GM18951 (cell line): Measurements from ENCODE around the gene SUN5.
"Not testable (repeated sequence)": the region's sequence is repeated elsewhere in the genome, so short reads cannot be mapped to it uniquely, and the experiment has no call there.

Experiments used
- POLR2A ChIP-seq: IDR thresholded peaks from 4 replicates; pipeline ENCODE4 v1.6.1; 2011; ENCODE audit warnings: mild to moderate bottlenecking; ENCODE audit not compliant: insufficient read length, insufficient read depth; ENCODE audit errors: extremely low read depth
- in situ Hi-C: fragments of 300-500 bp; cut with MboI; formaldehyde crosslinking; loops from one replicate; pipeline ENCODE4 v1.12.0; 2022; ENCODE audit warnings: low sequenced_read_pairs, mixed read lengths, inconsistent platforms; ENCODE audit not compliant: unreplicated experiment

Gene SUN5

DNA sequence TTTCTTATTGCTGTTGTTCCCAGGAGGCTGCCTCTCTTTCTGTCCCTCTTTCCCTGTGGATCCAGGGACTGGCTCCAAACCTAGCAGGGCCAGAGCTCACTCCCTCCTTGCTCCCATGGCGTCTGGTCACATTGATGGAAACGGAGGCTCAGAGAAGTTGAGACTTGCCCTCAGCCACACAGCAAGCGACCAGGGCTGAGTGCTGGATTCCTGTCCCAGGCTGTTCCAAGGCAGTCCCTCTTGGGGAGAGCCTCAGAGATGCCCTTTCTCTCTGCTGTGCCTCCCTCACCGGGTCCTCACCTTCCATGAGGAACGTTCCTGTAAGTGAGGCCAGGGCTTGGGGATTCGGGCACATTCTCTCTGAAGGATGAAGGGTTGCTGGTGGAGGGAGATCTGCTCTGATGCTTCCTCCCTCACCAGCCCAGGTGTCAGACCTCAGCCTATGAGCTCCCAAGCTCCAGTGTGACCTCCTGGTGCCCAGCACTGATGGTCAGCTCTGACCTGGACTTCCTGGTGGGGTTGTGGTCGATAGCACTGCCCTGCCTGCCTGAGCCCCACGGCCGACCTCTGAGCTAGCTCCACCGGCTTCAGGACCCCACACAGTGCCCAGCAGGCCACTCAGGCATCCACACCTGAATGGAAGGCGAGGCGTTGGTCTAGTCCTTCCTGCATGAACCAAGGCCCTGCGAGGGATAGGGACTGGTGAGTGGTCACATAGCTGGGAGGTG, 26.8 kb downstream of the SUN5 start:
- in situ Hi-C loops = no loop called here
- TF ChIP-seq POLR2A = no peak

DNA sequence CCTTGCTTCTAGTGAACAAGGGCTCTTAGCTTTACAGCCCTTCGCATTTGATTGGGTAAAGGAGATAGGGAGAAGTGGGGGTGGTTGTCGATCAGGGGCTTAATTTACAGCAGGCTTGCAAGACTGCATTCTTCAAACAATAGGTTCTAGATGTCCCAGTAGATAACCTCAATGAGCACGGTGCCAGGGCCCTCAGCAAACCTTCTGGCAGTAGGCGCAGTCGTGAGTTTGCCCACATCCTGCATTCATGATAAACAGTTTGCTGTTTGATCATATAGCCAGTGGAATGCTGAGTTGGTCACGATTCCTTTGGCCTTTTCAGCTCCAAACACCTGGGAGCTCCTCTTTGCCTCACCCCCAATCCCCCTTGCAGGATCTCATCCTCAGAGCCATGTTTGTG, 27.5 kb downstream of the SUN5 start:
- in situ Hi-C loops = no loop called here
- TF ChIP-seq POLR2A = no peak

DNA sequence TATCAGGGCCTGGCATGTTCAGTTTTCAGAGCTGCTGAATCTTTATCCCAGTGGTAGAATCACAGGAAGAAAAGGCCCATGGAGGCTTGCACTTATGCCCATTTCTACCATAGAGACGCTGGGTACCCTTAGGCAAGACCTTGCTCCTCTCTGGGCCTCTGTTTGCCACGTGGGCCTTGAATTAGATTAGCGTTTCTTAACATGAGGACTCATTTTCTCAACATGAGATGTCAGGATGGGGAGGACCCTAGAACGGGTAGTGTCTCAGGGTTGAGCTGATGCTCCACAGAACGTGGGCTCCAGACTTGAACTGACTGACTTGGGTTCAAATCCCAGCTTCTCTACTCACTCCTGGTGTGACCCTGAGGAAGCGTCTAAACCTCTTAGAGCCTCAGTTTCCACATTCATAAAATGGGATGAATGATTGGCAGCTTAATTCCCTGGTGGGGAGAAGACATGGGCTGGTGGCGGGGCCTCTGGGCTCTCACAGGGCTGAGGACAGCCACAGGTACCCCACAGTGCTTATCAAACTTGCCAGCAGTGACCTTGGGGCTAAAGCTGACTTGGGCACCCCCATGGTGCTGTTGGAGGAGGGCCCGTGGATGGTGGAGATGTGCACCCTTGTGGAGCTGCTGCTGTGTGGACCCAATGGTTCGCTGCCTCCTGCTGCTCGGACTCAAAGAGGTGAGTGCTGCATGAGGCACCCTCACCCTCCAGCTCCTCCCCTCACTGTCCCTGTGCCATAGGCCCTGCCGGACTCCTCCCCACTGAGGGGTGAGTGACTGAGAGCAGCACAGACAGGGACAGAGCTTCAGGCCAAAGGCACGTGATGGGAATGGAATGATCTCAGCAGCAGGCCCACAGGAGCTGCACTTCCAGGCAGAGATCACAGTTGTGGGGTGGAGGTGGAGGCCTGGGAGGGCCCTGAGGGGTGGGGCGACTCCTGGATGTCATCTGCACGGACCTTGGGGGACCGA, 28.2 kb downstream of the SUN5 start:
- TF ChIP-seq POLR2A = no peak
- in situ Hi-C loops = no loop called here

DNA sequence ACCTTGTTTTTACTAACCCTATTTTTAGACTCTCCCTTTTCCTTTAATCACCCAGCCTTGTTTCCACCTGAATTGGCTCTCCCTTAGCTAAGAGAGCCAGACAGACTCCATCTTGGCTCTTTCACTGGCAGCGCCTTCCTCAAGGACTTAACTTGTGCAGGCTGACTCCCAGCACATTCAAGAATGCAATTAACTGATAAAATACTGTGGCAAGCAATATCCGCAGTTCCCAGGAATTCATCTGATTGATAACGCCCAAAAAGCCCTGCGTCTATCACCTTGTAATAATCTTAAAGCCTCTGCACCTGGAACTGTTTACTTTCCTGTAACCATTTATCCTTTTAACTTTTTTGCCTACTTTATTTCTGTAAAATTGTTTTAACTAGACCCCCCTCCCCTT, 29.1 kb downstream of the SUN5 start:
- in situ Hi-C loops = not testable (repeated sequence)

DNA sequence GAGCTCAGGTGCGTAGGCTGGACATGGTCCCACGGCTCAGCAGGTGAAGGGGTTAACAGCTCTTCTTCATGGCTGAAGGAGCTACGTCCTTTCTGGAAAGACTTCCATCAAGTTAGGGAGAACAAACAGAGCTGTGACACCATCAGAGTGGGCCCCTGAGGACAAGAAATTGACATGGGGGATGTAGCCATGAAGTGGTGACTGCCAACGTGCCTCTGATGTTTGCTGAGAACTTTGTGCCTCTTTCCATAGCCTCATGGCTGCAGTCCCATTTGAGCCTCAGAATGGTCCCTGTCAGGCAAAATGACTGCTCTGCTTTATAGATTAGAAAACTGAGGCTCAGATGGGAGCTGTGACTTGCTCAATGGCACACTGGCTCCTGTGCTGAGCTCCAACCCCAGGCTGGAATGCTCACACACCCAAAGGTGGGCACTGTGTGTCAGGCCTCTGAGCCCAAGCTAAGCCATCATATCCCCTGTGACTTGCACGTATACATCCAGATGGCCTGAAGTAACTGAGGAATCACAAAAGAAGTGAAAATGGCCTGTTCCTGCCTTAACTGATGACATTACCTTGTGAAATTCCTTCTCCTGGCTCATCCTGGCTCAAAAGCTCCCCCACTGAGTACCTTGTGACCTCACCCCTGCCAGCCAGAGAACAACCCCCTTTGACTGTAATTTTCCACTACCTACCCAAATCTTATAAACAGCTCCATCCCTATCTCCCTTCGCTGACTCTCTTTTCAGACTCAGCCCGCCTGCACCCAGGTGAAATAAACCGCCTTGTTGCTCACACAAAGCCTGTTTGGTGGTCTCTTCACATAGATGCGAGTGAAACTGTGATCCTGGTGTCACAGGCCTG, 29.8 kb downstream of the SUN5 start:
- in situ Hi-C loops = not testable (repeated sequence)

DNA sequence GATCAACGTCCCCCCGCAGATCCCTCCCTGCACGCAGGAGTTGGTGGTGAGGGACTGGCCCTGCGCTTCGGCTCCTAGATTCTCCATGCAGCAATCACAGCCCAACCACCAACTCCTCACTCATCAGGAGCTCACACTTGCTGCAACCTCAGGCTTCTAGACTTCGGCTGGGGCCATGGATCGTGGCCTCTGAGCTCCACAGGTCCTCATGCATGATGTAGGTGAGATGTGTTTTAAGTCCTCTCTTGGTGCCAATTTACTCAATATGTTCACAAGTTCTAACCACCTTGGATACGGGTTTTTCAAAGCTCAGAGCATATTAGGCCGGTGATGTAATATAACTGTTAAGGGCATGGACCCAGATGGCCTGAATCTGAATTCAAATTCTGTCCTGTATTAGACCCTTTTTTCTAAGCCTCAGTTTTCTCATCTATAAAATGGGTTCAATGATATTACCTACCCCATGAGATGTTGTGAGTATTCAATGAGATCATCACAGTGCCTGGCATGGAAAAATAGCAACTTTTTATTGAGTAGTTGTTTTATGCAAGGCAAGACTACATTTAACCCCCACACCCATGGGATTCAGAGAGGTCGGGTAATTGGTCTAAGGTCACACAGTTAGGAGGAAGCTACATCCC, 31.0 kb downstream of the SUN5 start:
- in situ Hi-C loops = no loop called here
- no peak for TF ChIP-seq POLR2A

DNA sequence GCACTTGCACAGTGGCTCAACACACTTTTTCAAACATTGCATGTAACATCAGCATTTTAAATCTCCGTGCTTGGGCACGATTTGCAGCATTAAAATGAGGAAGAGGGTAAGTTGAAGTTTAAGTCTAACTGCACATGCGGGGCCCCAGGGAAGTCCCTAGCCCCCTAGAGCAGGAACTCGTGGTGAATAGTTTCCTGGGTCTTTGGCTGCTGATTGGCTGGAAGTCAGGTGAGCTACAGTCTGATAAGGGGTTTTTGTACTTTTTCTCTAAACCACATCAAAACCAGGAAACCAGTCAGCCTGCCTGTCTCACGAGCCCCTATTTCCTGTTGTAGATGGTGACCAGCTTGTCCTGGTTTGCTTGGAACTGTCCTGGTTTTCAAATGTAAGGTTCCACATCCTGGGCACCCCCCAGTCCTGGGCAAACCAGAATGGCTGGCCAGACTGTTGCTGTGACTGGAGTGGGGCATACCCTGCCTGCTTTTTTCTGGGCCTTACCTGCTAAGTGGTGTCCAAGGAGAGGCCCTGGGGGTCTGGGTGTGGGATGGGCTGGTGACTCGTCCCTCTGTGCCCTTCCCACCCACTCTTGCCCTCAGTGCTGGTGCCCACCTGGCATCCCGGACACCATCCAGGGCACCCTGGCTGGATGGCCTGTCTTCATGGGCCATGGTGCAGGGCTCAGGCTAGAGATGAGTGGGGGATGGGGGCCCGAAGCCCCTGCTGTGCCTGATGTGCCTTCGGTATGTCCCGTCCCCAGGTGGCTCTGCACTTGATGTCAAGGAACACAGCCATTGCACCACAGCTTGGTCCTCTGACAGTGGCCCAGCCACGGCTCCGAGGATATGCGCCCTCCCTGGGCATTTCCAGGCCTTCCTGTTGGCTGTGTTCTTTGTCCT, 31.8 kb downstream of the SUN5 start:
- peak; percentile 41 for TF ChIP-seq POLR2A
- in situ Hi-C loops = no loop called here

DNA sequence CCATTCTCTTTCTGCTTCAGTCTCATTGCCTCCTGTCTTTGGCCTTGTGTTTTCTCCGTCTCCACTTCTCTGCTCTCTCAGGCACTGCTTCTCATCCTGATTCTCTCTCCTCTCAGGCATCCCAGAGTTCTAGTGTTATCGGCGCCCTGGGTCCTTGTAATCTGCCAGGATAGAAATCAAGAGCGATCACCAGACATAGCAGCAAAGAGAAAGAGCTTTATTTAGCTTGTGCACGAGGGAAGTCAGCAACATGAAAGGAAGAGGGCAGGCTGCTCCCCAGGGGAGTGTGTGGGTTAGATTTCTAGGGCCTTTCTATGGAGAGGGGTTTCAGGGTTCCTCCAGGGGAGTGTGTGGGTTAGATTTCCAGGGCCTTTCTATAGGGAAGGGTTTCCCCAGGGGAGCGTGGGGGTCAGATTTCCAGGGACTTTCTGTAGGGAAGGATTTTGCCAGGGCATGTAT, 32.5 kb downstream of the SUN5 start:
- in situ Hi-C loops = no loop called here
- no peak for TF ChIP-seq POLR2A

DNA sequence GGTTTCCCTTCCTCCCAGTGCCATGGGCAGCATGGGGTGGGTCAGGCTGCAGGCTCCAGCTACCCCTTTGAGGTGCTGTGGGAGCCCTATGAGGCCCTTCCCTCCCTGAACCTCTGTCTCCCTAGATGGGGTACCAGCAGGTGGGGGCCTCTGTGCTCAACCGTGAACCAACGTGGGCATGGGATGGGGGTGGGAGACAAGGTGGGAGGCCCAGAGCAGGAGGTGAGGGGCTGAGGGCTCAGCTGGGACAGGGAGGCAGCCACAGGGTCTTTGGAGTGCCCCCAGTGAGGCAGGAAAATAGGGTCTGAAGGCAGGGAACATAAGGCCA, 33.3 kb downstream of the SUN5 start:
- in situ Hi-C loops = no loop called here
- no peak for TF ChIP-seq POLR2A

DNA sequence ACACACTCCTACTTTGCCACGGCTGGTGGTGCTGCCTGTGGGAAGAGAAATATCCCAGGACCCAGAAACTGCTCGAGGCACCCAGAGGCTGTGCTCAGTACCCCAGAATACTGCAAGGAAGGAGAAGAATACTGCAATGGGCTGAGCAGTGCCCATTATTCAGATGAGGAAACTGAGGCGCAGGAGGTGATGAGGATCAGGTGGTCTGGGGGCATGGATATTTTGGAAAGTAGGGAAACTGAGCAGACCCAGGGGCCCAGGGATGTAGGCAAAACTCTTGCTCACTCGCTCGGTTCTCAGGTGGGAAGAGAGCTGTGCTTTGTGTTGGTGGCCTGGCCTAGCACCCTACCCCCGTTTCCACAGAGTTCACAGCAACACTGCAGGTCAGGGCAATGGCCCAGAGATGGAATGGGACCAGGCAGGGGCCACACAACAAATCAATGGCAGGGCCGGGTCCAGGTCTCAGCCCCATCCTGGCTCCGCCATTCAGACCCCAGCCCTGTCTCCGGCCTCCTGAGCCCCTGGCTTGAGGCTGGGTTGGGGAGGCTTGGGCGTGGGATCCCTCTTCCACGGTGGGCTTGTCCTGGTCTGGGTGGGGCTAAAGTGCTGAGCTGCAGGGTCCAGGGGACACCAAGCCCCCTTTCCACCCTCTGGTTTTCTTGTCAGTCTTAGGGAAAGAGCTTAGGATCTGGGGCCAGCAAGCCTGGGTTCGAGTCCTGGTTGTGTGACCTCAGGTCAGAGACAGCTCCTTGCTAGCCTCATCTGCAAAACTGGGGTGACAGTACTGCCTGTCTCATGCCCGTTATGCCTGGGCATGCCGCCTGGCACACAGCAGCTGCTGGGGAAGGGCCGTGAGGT, 33.9 kb downstream of the SUN5 start:
- TF ChIP-seq POLR2A = no peak
- in situ Hi-C loops = no loop called here
